HG02571 (cell line): Measurements from ENCODE around the gene OLIG2.

ENCODE experiments used
- ATAC-seq: cut with Tn5 transposase; IDR thresholded peaks from one replicate; pipeline ENCODE4 v1.9.1; 2021; ENCODE audit warnings: mild to moderate bottlenecking, moderate library complexity; ENCODE audit not compliant: unreplicated experiment

Gene OLIG2

DNA sequence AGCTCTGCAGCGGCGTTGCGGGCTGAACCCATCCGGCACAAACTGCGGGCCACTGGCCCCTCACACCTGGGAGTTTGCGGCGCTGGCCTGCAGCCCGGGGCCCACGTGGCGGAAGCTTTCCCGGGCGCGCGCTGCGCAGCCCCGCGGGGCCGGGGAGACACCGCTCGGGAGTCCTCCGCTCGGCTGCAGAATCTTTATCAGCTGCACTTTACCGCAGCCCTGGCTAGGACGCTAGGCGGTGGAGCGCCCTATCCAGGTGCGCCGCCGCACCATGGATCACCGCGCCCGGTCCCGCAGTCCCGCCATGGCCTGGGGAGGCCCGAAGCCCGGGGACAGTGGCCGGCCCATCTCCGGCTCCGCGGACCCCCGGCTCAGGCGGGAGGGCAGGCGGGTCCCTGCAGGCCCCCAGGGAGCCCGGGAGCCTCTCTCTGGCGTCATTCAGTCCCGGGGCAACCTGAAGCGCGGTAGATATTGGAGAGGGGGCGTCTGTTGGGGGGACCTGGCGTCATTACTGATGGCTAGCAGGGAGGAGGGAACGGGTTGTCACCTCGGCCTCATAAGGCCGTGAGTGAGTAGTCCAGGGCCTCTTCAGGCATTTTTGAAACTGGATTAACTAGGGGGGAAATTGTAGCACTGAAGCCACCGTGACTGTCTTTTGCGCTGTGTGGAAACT is 5.7 kb upstream of the OLIG2 start:
- ATAC-seq: no peak

- ATAC-seq: no peak
Observed at GRCh38 chr21:33020558-33021100, 5.1 kb upstream of the OLIG2 start.

- ATAC-seq: no peak
Observed at GRCh38 chr21:33021150-33021549, 4.6 kb upstream of the OLIG2 start.

DNA sequence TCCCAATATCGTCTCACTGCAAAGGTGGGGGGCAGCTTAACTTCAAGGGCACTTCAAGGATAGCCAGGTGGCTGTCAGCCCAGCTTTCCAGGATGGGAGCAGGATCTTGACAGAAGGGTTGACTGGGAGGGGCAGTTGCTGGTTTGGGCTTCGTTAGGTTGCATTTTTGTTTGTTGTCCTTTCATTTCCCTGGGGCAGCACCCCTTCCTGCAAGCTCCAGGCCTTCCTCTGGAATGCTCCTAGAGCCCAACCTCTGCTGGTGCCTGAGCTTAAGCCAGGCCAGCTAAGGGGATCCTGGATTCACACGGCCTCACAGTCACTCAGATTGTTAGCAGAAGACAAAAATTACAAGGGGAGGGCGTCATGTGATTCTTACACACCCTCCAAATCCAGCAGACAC is 4.1 kb upstream of the OLIG2 start:
- ATAC-seq: no peak

DNA sequence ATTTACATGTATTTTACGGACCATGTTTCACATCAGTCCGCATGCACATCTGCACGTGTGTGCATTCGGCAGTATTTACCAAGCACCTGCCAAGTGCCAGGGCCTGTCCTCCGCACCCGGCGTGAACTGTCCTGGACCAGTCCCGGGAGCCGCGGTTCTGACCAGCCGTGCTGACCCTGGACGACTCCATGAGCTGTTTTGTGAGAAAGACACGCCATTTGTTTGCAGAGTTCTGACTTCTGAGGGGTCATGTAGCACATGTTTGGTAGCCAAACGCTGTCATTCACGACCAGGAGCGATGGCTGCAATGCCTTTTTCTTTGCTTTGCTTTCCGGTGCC is 3.3 kb upstream of the OLIG2 start:
- no peak for ATAC-seq

DNA sequence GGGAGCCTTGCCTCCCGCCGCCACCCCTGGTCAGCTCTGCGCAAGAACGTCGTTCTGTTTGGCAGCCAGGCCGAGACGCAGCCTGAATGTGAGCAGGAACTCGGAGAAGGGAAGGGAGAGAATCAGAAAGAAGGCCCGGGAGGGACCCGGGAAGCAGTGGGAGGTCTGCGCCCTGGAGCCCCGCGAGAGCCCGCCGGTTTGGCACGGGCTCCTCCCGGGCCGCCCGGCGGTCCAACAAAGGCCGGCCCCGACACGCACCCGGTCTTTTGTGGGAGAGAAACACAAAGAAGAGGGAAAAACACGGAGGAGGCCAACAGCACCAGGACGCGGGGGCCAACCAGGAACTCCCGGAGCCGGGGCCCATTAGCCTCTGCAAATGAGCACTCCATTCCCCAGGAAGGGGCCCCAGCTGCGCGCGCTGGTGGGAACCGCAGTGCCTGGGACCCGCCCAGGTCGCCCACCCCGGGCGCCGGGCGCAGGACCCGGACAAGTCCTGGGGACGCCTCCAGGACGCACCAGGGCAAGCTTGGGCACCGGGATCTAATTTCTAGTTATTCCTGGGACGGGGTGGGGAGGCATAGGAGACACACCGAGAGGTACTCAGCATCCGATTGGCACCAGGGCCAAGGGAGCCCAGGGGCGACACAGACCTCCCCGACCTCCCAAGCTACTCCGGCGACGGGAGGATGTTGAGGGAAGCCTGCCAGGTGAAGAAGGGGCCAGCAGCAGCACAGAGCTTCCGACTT is 2.7 kb upstream of the OLIG2 start:
- ATAC-seq: no peak

DNA sequence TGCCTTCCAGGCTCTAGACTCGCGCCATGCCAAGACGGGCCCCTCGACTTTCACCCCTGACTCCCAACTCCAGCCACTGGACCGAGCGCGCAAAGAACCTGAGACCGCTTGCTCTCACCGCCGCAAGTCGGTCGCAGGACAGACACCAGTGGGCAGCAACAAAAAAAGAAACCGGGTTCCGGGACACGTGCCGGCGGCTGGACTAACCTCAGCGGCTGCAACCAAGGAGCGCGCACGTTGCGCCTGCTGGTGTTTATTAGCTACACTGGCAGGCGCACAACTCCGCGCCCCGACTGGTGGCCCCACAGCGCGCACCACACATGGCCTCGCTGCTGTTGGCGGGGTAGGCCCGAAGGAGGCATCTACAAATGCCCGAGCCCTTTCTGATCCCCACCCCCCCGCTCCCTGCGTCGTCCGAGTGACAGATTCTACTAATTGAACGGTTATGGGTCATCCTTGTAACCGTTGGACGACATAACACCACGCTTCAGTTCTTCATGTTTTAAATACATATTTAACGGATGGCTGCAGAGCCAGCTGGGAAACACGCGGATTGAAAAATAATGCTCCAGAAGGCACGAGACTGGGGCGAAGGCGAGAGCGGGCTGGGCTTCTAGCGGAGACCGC is 2.0 kb upstream of the OLIG2 start:
- ATAC-seq: no peak

DNA sequence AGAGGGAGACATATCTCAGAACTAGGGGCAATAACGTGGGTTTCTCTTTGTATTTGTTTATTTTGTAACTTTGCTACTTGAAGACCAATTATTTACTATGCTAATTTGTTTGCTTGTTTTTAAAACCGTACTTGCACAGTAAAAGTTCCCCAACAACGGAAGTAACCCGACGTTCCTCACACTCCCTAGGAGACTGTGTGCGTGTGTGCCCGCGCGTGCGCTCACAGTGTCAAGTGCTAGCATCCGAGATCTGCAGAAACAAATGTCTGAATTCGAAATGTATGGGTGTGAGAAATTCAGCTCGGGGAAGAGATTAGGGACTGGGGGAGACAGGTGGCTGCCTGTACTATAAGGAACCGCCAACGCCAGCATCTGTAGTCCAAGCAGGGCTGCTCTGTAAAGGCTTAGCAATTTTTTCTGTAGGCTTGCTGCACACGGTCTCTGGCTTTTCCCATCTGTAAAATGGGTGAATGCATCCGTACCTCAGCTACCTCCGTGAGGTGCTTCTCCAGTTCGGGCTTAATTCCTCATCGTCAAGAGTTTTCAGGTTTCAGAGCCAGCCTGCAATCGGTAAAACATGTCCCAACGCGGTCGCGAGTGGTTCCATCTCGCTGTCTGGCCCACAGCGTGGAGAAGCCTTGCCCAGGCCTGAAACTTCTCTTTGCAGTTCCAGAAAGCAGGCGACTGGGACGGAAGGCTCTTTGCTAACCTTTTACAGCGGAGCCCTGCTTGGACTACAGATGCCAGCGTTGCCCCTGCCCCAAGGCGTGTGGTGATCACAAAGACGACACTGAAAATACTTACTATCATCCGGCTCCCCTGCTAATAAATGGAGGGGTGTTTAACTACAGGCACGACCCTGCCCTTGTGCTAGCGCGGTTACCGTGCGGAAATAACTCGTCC is 1.3 kb upstream of the OLIG2 start:
- no peak for ATAC-seq

DNA sequence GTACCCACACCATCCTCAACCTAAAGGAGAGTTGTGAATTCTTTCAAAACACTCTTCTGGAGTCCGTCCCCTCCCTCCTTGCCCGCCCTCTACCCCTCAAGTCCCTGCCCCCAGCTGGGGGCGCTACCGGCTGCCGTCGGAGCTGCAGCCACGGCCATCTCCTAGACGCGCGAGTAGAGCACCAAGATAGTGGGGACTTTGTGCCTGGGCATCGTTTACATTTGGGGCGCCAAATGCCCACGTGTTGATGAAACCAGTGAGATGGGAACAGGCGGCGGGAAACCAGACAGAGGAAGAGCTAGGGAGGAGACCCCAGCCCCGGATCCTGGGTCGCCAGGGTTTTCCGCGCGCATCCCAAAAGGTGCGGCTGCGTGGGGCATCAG is 638 bp upstream of the OLIG2 start:
- no peak for ATAC-seq

DNA sequence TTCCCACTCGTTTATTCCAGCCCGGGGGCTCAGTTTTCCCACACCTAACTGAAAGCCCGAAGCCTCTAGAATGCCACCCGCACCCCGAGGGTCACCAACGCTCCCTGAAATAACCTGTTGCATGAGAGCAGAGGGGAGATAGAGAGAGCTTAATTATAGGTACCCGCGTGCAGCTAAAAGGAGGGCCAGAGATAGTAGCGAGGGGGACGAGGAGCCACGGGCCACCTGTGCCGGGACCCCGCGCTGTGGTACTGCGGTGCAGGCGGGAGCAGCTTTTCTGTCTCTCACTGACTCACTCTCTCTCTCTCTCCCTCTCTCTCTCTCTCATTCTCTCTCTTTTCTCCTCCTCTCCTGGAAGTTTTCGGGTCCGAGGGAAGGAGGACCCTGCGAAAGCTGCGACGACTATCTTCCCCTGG is 716 bp downstream of the OLIG2 start:
- ATAC-seq: no peak

GRCh38 chr21:33026878-33027400 is 1.2 kb downstream of the OLIG2 start:
- no peak for ATAC-seq

- no peak for ATAC-seq
Observed at GRCh38 chr21:33027401-33028286, 1.9 kb downstream of the OLIG2 start.

- no peak for ATAC-seq
Observed at GRCh38 chr21:33028287-33028670, 2.5 kb downstream of the OLIG2 start.

- no peak for ATAC-seq
Observed at GRCh38 chr21:33028773-33029384, 3.1 kb downstream of the OLIG2 start.

DNA sequence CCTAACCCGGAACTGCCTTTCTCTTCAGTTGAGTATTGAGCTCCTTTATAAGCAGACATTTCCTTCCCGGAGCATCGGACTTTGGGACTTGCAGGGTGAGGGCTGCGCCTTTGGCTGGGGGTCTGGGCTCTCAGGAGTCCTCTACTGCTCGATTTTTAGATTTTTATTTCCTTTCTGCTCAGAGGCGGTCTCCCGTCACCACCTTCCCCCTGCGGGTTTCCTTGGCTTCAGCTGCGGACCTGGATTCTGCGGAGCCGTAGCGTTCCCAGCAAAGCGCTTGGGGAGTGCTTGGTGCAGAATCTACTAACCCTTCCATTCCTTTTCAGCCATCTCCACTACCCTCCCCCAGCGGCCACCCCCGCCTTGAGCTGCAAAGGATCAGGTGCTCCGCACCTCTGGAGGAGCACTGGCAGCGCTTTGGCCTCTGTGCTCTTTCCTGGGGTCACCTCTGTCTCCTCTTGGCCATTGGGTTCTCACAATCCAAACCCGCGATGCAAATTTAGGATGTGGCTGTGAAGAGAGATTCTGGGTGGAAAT is 3.7 kb downstream of the OLIG2 start:
- no peak for ATAC-seq

DNA sequence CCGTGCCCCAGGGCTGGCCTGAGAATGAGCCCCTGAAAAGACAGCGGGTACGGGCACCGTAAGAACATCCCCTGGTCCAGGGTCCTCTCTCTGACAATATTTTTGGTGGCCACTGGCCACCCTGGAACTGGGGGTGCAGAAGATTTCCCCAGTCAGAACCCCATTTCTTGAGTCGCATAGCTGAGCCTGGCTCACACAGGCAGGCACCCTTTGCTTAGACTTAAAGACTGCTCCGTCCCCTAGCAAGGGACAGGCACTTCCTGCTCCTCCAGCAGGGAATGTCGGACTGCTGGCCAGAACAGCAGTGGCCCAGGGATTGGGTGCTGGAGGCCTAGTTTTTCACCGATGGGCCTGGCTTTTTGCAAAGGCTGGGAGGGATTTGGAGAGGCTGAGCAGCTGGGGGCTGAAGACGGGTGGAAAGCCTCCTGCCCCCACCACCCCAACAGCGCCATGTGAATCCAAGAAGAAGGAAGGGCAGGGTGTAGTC is 4.3 kb downstream of the OLIG2 start:
- ATAC-seq: no peak

DNA sequence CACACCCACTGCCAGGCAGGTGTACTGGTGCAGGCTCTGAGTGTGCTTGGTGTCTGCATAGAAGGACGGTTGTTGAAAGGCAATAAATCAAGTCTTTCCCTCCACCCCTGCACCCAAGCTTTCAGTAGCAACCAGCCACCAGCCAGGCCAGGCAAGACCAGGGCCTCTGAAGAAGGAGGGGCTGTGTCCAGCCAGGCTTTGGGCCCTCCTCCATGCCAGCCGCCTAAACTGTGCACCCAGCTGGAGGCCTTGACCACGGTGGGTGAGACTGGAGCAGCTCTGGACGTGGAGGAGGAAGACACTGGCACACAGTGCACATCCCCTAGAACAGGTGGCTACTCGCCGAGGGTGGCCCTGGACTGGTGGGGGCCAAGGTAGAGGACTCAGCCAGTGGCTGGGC is 4.9 kb downstream of the OLIG2 start:
- ATAC-seq: no peak

DNA sequence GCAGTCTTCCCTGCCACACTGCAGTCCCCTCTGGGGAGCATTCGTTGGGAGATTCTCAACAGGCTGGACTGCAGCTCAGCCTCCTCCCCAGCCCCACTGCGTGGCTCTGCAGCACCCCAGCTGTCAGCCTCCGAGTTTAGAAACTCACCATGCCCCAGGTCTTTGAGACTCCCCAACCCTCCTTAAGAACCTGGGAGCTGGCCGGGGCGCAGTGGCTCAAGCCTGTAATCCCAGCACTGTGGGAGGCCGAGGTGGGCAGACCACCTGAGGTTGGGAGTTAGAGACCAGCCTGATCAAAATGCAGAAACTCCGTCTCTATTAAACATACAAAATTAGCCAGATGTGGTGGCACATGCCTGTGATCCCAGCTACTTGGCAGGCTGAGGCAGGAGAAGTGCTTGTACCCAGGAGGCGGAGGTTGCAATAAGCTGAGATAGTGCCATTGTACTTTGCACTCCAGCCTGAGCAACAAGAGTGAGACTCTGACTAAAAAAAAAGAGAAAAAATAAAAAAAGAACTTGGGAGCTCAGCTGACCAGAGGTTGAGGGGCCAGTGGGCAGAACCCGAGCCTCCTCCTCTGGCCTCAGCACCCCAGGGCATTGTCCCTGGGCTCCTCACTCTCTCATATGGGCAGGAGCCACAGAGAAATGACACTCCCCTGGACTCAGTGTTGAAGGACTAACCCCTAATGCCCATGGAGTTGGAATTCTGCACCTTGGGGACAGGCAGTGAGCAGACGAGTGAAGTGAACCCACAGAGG is 5.6 kb downstream of the OLIG2 start:
- ATAC-seq: no peak
